ENCODE results near the gene ZBTB40.

ZBTB40 gene

GRCh38 chr1:22465671-22466070, 14.0 kb downstream of the ZBTB40 start:
- no peak for ATAC-seq (replicated peaks)
- peaks cover 11 to 14% of the 10 kb centered on the region in 2 donors for H3K36me3 Mint-ChIP-seq

GRCh38 chr1:22470227-22470626, 18.6 kb downstream of the ZBTB40 start:
- no peak for DNase-seq
- H3K27ac Mint-ChIP-seq, result no peak overlapping the region

More at GRCh38 chr1:22465671-22466070, 14.0 kb downstream of the ZBTB40 start:
- Mint-ChIP-seq H3K4me1 (peaks cover 21 to 32% of the 10 kb centered on the region in 2 donors), H3K27ac (no peak overlapping the region), H3K27me3 (no peaks in the 10 kb centered on the region), H3K9me3 (peaks cover 0 to 2% of the 10 kb centered on the region in 2 donors), H3K4me3 (no peak overlapping the region)
- DNase-seq, result no peak

DNA sequence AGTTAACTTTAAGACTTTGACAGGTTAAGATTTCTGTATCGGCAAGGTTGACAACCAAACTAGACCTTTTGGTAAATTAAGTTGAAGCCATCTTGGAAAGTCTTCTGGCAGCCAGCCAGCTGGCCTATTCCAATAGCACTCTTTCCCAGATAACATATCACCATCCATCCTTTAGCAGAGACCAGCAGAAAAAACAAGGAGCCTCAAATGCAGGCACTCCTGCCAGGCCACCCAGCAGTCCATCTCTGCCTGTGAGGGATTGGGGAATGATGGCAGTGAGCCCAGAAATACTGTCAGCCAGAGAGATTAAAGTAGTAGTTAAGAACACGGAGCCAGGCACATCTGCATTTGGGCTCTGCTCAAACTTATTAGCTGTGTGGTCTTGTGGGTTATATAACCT, 19.4 kb downstream of the ZBTB40 start:
- no peak overlapping the region for H3K27ac Mint-ChIP-seq
- H3K4me1 Mint-ChIP-seq, result peaks cover 20 to 49% of the 10 kb centered on the region in 2 donors

More at GRCh38 chr1:22470227-22470626, 18.6 kb downstream of the ZBTB40 start:
- ATAC-seq (replicated peaks), result no peak
- peaks cover 16 to 44% of the 10 kb centered on the region in 2 donors for H3K4me1 Mint-ChIP-seq
- H3K9me3 Mint-ChIP-seq, result peaks cover 0 to 2% of the 10 kb centered on the region in 2 donors
- H3K36me3 Mint-ChIP-seq, result peaks cover 15 to 17% of the 10 kb centered on the region in 2 donors
- no peak overlapping the region for H3K4me3 Mint-ChIP-seq
- no peaks in the 10 kb centered on the region for H3K27me3 Mint-ChIP-seq

GRCh38 chr1:22471610-22472009, 20.0 kb downstream of the ZBTB40 start:
- Mint-ChIP-seq H3K27ac (no peak overlapping the region), H3K27me3 (no peaks in the 10 kb centered on the region), H3K4me3 (no peak overlapping the region), H3K4me1 (peaks cover 17 to 49% of the 10 kb centered on the region in 2 donors), H3K9me3 (no peaks in the 10 kb centered on the region), H3K36me3 (peaks cover 6 to 8% of the 10 kb centered on the region in 2 donors)
- DNase-seq (no peak), ATAC-seq (replicated peaks) (no peak)

More for the DNA sequence above, 19.4 kb downstream of the ZBTB40 start:
- no peaks in the 10 kb centered on the region for H3K9me3 Mint-ChIP-seq
- H3K27me3 Mint-ChIP-seq, result no peaks in the 10 kb centered on the region
- ATAC-seq (replicated peaks) (no peak), DNase-seq (no peak)
- H3K36me3 Mint-ChIP-seq, result peaks cover 10 to 11% of the 10 kb centered on the region in 2 donors
- H3K4me3 Mint-ChIP-seq, result no peak overlapping the region

- Mint-ChIP-seq H3K9me3 (no peaks in the 10 kb centered on the region), H3K4me1 (peaks cover 17 to 49% of the 10 kb centered on the region in 2 donors), H3K4me3 (no peak overlapping the region), H3K36me3 (peaks cover 6 to 8% of the 10 kb centered on the region in 2 donors), H3K27me3 (no peaks in the 10 kb centered on the region), H3K27ac (no peak overlapping the region)
- ATAC-seq (replicated peaks) (no peak), DNase-seq (no peak)
These were observed 20.9 kb downstream of the ZBTB40 start for GRCh38 chr1:22472596-22472995.

DNA sequence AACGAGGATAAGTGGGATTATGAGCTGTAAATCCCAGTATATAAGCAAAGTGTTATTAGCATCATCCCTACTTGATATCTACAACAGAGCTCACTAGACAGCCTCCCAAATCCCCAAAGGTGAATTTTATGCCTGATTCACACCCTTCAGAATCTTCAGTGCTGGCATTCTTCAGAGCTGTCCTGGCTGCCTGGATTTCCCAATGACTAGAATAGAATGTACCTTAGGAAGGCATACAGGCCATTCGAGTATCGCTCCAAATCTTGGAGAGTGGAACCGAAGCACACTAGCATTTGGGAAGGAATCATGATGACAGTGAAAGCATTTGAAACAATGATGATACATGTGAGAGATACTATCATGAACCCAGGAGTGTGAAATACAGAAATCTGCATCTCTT, 22.3 kb downstream of the ZBTB40 start:
- Mint-ChIP-seq H3K27me3 (no peaks in the 10 kb centered on the region), H3K4me3 (no peak overlapping the region), H3K36me3 (peaks cover 10 to 12% of the 10 kb centered on the region in 2 donors), H3K4me1 (peaks cover 17 to 46% of the 10 kb centered on the region in 2 donors), H3K27ac (no peak overlapping the region), H3K9me3 (no peaks in the 10 kb centered on the region)
- ATAC-seq (replicated peaks) (no peak), DNase-seq (no peak)

- DNase-seq (no peak), ATAC-seq (replicated peaks) (no peak)
- H3K4me1 Mint-ChIP-seq, result peaks cover 17 to 31% of the 10 kb centered on the region in 2 donors
- no peak overlapping the region for H3K4me3 Mint-ChIP-seq
- H3K27me3 Mint-ChIP-seq, result no peaks in the 10 kb centered on the region
- no peak overlapping the region for H3K27ac Mint-ChIP-seq
- H3K36me3 Mint-ChIP-seq, result peaks cover 25 to 27% of the 10 kb centered on the region in 2 donors
- H3K9me3 Mint-ChIP-seq, result peaks cover 4 to 9% of the 10 kb centered on the region in 2 donors
These were observed 24.9 kb downstream of the ZBTB40 start for GRCh38 chr1:22476566-22476965.

DNA sequence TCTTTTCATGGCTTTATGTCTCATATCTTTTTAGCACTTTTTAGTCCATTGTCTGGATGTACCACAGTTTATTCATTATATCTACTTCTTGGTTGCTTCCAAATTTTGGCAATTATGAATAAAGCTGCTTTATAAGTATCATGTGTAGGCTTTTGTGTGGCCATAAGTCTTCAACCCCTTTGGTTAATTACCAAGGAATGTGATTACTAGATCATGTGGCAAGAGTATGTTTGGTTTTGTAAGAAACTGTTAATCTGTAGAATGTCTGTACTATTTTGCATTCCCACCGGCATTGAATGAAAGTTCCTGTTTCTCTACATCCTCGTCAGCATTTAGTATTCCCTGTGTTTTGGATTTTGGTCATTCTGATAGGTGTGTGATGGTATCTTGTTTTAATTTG, 31.5 kb downstream of the ZBTB40 start:
- H3K4me1 Mint-ChIP-seq, result peaks cover 16 to 20% of the 10 kb centered on the region in 2 donors
- H3K36me3 Mint-ChIP-seq, result peaks cover 38 to 46% of the 10 kb centered on the region in 2 donors
- DNase-seq (no peak), ATAC-seq (replicated peaks) (no peak)
- no peaks in the 10 kb centered on the region for H3K27me3 Mint-ChIP-seq
- H3K27ac Mint-ChIP-seq, result no peak overlapping the region
- H3K9me3 Mint-ChIP-seq, result peaks cover 18 to 23% of the 10 kb centered on the region in 2 donors
- H3K4me3 Mint-ChIP-seq, result no peak overlapping the region

- ATAC-seq (replicated peaks) (no peak), DNase-seq (no peak)
- peaks cover 30 to 36% of the 10 kb centered on the region in 2 donors for H3K36me3 Mint-ChIP-seq
- H3K27me3 Mint-ChIP-seq, result no peaks in the 10 kb centered on the region
- peaks cover 16 to 20% of the 10 kb centered on the region in 2 donors for H3K4me1 Mint-ChIP-seq
- no peak overlapping the region for H3K27ac Mint-ChIP-seq
- H3K4me3 Mint-ChIP-seq, result no peak overlapping the region
- peaks cover 14 to 15% of the 10 kb centered on the region in 2 donors for H3K9me3 Mint-ChIP-seq
These were observed 33.2 kb downstream of the ZBTB40 start for GRCh38 chr1:22484706-22485345.

GRCh38 chr1:22485431-22485830, 33.8 kb downstream of the ZBTB40 start:
- DNase-seq, result no peak
- Mint-ChIP-seq H3K27ac (no peak overlapping the region), H3K4me3 (no peak overlapping the region), H3K9me3 (peaks cover 14% of the 10 kb centered on the region in 2 donors), H3K4me1 (peaks cover 16 to 17% of the 10 kb centered on the region in 2 donors), H3K27me3 (no peaks in the 10 kb centered on the region), H3K36me3 (peaks cover 26 to 30% of the 10 kb centered on the region in 2 donors)
- ATAC-seq (replicated peaks), result no peak

GRCh38 chr1:22487781-22488180, 36.1 kb downstream of the ZBTB40 start:
- H3K9me3 Mint-ChIP-seq, result peaks cover 12 to 14% of the 10 kb centered on the region in 2 donors
- peaks cover 25 to 30% of the 10 kb centered on the region in 2 donors for H3K36me3 Mint-ChIP-seq
- H3K27me3 Mint-ChIP-seq, result no peaks in the 10 kb centered on the region
- no peak overlapping the region for H3K27ac Mint-ChIP-seq
- H3K4me3 Mint-ChIP-seq, result no peak overlapping the region
- peaks cover 12 to 16% of the 10 kb centered on the region in 2 donors for H3K4me1 Mint-ChIP-seq
- ATAC-seq (replicated peaks) (no peak), DNase-seq (no peak)

DNA sequence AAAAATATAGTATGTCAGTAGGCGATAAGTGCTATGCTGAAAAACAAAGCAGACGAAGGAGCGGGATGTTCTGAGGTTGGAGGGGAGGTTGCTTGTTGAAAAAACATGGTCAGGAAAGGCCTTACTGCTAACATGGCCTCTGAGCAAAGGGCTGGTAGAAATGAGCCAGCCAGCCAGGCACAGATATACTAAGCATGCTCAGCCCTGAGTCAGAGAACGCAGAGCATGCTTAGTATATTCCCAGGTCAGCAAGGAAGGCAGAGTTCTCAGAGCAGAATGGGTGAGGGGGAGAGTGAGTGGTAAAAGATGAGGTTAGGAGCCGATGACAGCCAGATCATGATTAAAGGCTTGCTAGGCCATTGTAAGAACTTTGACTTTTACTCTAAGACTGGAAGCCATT, 36.7 kb downstream of the ZBTB40 start:
- DNase-seq, result no peak
- H3K4me1 Mint-ChIP-seq, result peaks cover 13 to 18% of the 10 kb centered on the region in 2 donors
- H3K27ac Mint-ChIP-seq, result no peak overlapping the region
- ATAC-seq (replicated peaks), result no peak
- H3K36me3 Mint-ChIP-seq, result peaks cover 25 to 31% of the 10 kb centered on the region in 2 donors
- H3K4me3 Mint-ChIP-seq, result no peak overlapping the region
- peaks cover 10% of the 10 kb centered on the region in 2 donors for H3K9me3 Mint-ChIP-seq
- no peaks in the 10 kb centered on the region for H3K27me3 Mint-ChIP-seq

DNA sequence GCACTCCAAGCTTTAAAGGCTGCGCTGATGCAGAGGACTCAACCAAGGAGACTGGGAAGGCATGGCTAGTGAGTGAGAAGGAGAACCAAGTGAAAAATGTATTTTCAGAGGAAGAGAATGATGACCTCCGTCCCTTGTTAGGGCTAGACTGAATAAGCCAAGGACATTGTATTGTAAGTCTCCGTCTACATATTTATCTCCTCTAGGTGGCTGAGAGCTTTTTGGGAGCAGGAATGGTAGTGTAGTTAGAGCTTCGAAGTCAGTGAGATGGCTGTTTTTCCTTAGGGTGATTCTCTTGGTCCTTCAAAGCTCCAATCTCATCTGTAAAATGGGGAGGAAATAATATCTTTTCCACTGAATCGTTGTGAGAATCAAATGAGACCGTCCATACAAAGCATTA, 37.6 kb downstream of the ZBTB40 start:
- DNase-seq, result no peak
- no peaks in the 10 kb centered on the region for H3K27me3 Mint-ChIP-seq

DNA sequence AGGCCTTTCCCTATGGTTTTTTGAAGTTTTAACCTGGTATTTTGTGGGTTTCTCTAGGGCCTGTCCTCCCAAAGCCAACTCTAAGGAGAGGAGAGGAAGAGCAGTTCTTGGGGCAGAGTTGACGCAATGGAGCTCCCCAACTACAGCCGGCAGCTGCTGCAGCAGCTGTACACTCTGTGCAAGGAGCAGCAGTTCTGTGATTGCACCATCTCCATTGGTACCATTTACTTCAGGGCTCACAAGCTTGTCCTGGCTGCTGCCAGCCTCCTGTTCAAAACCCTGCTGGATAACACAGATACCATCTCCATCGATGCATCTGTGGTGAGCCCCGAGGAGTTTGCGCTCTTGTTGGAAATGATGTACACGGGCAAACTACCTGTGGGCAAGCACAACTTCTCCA, 38.2 kb downstream of the ZBTB40 start:
- Mint-ChIP-seq H3K36me3 (peaks cover 24 to 33% of the 10 kb centered on the region in 2 donors), H3K27me3 (no peaks in the 10 kb centered on the region), H3K4me3 (no peak overlapping the region), H3K9me3 (peaks cover 2 to 4% of the 10 kb centered on the region in 2 donors), H3K4me1 (peaks cover 10 to 19% of the 10 kb centered on the region in 2 donors), H3K27ac (no peak overlapping the region)
- no peak for DNase-seq
- no peak for ATAC-seq (replicated peaks)

More for the DNA sequence above, 37.6 kb downstream of the ZBTB40 start:
- Mint-ChIP-seq H3K9me3 (peaks cover 6 to 8% of the 10 kb centered on the region in 2 donors), H3K27ac (no peak overlapping the region), H3K4me1 (peaks cover 14 to 19% of the 10 kb centered on the region in 2 donors), H3K36me3 (peaks cover 26 to 33% of the 10 kb centered on the region in 2 donors), H3K4me3 (no peak overlapping the region)
- ATAC-seq (replicated peaks), result no peak

DNA sequence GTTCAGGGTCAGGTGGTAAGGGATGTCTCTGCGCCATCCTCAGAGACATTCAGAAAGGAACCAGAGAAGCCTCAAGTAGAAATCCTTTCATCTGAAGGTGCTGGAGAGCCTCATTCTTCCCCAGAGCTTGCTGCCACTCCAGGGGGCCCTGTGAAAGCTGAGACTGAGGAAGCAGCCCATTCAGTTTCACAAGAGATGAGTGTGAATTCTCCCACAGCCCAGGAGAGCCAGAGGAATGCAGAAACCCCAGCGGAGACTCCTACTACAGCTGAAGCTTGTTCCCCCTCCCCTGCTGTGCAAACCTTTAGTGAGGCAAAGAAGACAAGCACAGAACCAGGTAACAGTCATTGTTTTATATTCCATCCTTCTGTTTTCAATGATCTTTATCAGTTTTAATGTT, 38.7 kb downstream of the ZBTB40 start:
- H3K27me3 Mint-ChIP-seq, result no peaks in the 10 kb centered on the region
- H3K4me3 Mint-ChIP-seq, result no peak overlapping the region
- DNase-seq (no peak), ATAC-seq (replicated peaks) (no peak)
- H3K27ac Mint-ChIP-seq, result no peak overlapping the region
- peaks cover 2 to 4% of the 10 kb centered on the region in 2 donors for H3K9me3 Mint-ChIP-seq
- peaks cover 21 to 33% of the 10 kb centered on the region in 2 donors for H3K36me3 Mint-ChIP-seq
- peaks cover 7 to 19% of the 10 kb centered on the region in 2 donors for H3K4me1 Mint-ChIP-seq

Measured in stimulated activated naive B cell treated with anti-CD40 and anti-IgM and Interleukin-4, amounts not matched to agents 10 μg/mL and 1 μg/mL and 100 μg/mL, for 72 hours (primary cell).